ENCODE data around the gene AP4E1.
"Not testable (repeated sequence)": the region's sequence is repeated elsewhere in the genome, so short reads cannot be mapped to it uniquely, and the experiment has no call there.

Gene AP4E1

GRCh38 chr15:50890751-50891150, 17.7 kb upstream of the AP4E1 start:
- DNase-seq, result no peak

GRCh38 chr15:50891159-50891558, 17.3 kb upstream of the AP4E1 start:
- DNase-seq, result no peak

GRCh38 chr15:50893976-50894375, 14.5 kb upstream of the AP4E1 start:
- DNase-seq, result no peak

GRCh38 chr15:50901390-50901789, 7.1 kb upstream of the AP4E1 start:
- not testable (repeated sequence) for DNase-seq

GRCh38 chr15:50904211-50904610, 4.3 kb upstream of the AP4E1 start:
- peak; percentile 28 for DNase-seq

GRCh38 chr15:50905055-50905454, 3.4 kb upstream of the AP4E1 start:
- DNase-seq, result no peak

- DNase-seq, result no peak
These were observed 1.4 kb upstream of the AP4E1 start for GRCh38 chr15:50906954-50907600.

GRCh38 chr15:50907601-50908208, 778 bp upstream of the AP4E1 start:
- DNase-seq, result peak; percentile 24

- DNase-seq, result no peak
These were observed 481 bp downstream of the AP4E1 start for GRCh38 chr15:50909010-50909317.

- DNase-seq, result not testable (repeated sequence)
These were observed 1.9 kb downstream of the AP4E1 start for GRCh38 chr15:50910426-50910795.

GRCh38 chr15:50911001-50911400, 2.5 kb downstream of the AP4E1 start:
- DNase-seq, result no peak

GRCh38 chr15:50911621-50912020, 3.1 kb downstream of the AP4E1 start:
- DNase-seq, result peak; percentile 88

GRCh38 chr15:50916400-50916799, 7.9 kb downstream of the AP4E1 start:
- DNase-seq, result no peak

- DNase-seq, result not testable (repeated sequence)
These were observed 10.9 kb downstream of the AP4E1 start for GRCh38 chr15:50919359-50919758.

GRCh38 chr15:50925281-50925680, 16.8 kb downstream of the AP4E1 start:
- DNase-seq, result no peak

GRCh38 chr15:50929062-50929461, 20.6 kb downstream of the AP4E1 start:
- no peak for DNase-seq

- DNase-seq, result no peak
These were observed 22.3 kb downstream of the AP4E1 start for GRCh38 chr15:50930792-50931191.

- DNase-seq, result peak; percentile 64
These were observed 24.9 kb downstream of the AP4E1 start for GRCh38 chr15:50933341-50933740.

- no peak for DNase-seq
These were observed 30.0 kb downstream of the AP4E1 start for GRCh38 chr15:50938525-50938924.

- DNase-seq, result no peak
These were observed 31.4 kb downstream of the AP4E1 start for GRCh38 chr15:50939911-50940310.

GRCh38 chr15:50940506-50940905, 32.0 kb downstream of the AP4E1 start:
- DNase-seq, result no peak

GRCh38 chr15:50943638-50944037, 35.2 kb downstream of the AP4E1 start:
- no peak for DNase-seq

GRCh38 chr15:50944672-50945071, 36.2 kb downstream of the AP4E1 start:
- no peak for DNase-seq

- peak; percentile 34 for DNase-seq
These were observed 37.2 kb downstream of the AP4E1 start for GRCh38 chr15:50945725-50946124.

GRCh38 chr15:50950745-50951144, 42.3 kb downstream of the AP4E1 start:
- DNase-seq, result not testable (repeated sequence)
